HFF-Myc (cell line): ENCODE measurements around the gene HLA-DMA.

ENCODE experiments used
- DNase-seq: peaks from one replicate; pipeline ENCODE4 v3.0.0-alpha.2; 2011; ENCODE audit warnings: low read depth; ENCODE audit errors: extremely low read depth
- H3K4me3 ChIP-seq: replicated peaks from 2 replicates; pipeline ENCODE4 v1.5.1; 2011; ENCODE audit warnings: low read depth, mild to moderate bottlenecking, control low read depth, low read length
- TF ChIP-seq, protein P1 (sequence below): IDR thresholded peaks from 2 replicates; pipeline ENCODE4 v1.5.1; 2012; ENCODE audit warnings: mild to moderate bottlenecking, low read depth, low read length, control low read depth; ENCODE audit errors: missing control alignments

Gene HLA-DMA

GRCh38 chr6:32964776-32965175 lies 11.9 kb upstream of the HLA-DMA start:
- H3K4me3 ChIP-seq: no peak overlapping the region
- DNase-seq: no peak
- TF ChIP-seq, protein P1, sequence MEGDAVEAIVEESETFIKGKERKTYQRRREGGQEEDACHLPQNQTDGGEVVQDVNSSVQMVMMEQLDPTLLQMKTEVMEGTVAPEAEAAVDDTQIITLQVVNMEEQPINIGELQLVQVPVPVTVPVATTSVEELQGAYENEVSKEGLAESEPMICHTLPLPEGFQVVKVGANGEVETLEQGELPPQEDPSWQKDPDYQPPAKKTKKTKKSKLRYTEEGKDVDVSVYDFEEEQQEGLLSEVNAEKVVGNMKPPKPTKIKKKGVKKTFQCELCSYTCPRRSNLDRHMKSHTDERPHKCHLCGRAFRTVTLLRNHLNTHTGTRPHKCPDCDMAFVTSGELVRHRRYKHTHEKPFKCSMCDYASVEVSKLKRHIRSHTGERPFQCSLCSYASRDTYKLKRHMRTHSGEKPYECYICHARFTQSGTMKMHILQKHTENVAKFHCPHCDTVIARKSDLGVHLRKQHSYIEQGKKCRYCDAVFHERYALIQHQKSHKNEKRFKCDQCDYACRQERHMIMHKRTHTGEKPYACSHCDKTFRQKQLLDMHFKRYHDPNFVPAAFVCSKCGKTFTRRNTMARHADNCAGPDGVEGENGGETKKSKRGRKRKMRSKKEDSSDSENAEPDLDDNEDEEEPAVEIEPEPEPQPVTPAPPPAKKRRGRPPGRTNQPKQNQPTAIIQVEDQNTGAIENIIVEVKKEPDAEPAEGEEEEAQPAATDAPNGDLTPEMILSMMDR: no peak

DNA sequence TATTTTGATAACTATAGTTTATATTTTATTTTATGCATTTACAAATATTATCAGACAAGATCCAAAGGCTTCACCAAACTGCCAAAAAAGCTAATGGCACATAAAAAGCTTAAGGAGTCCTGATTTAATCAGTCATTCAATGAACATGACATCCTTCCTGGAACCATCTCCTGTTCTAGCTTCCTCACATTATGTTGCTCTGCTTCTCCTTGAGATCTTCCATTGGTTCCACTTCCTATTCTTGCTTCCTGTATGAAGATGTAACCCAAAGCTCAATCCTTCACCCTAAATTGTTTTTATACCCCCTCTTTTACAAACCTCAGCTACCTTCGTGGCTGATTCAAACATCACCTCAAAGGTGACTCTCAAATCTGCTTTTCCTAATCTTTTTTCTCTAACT lies 11.0 kb upstream of the HLA-DMA start:
- DNase-seq: no peak
- TF ChIP-seq, protein P1: no peak
- H3K4me3 ChIP-seq: no peak overlapping the region

DNA sequence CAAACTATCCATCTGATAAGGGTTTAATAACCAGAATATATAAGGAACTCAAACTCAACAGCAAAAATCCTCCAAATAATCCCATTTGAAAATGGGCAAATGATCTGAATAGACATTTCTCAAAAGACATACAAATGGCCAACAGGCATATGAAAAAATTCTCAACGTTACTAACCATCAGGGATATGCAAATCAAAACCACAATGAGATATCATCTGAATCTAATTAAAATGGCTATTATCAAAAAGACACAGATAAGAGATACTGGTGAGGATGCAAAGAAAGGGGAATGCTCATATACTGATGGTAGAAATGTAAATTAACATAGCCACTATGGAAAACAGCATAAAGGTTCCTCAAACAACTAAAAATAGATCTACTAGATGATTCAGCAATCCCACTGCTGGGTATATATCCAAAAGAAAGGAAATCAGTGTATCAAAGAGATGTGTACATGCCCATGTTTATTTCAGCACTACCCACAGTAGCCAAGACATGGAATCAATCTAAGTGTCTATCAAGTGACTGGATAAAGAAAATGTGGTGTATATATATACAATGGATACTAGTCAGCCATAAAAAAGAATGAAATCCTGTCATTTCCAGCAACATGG lies 9.4 kb upstream of the HLA-DMA start:
- TF ChIP-seq, protein P1: no peak
- no peak for DNase-seq
- H3K4me3 ChIP-seq: no peak overlapping the region

DNA sequence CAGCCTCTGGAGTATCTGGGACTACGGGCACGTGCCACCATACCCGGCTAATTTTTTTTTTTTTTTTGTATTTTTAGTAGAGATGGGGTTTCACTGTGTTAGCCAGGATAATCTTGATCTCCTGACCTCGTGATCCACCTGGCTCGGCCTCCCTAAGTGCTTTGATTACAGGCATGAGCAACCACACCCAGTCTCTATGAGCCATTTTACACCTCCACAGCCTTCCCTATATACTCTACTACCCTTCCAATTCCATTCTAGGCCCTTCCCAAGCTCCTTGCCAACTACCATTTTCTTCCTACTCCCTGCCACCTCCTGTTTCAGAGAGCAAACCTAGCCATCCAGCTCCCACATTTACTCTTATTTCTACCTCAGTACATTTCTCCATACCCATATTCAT lies 7.7 kb upstream of the HLA-DMA start:
- no peak for DNase-seq
- TF ChIP-seq, protein P1: no peak
- H3K4me3 ChIP-seq: no peak overlapping the region

- TF ChIP-seq, protein P1: no peak
- H3K4me3 ChIP-seq: no peak overlapping the region
- no peak for DNase-seq
These were observed 3.3 kb upstream of the HLA-DMA start for GRCh38 chr6:32956176-32956575.

GRCh38 chr6:32954986-32955802 lies 2.3 kb upstream of the HLA-DMA start:
- TF ChIP-seq, protein P1: peak; percentile 41
- no peak for DNase-seq
- no peak overlapping the region for H3K4me3 ChIP-seq
